GM12878 (cell line): Measurements from ENCODE around the gene MAFB. TPM values are rescaled to one million over a fixed set of nuclear protein-coding genes. Genes with fewer than 3 reads are reported as not detected.

Experiments
- ATAC-seq: fragments of 200-7000 bp; cut with Tn5 transposase; 3 replicates; pipeline ENCODE4 v1.9.1; 2020; ENCODE audit warnings: mild to moderate bottlenecking, moderate library complexity
- BruUV-seq: library from RNA; stranded (reverse); fragments of 400-500 nt; replicated peaks from 2 replicates; lab custom pipeline; 2021; lab: Mats Ljungman, UMichigan
- CTCF ChIA-PET: fragments of 300-600 bp; sonication (Branson Sonifier 250); formaldehyde crosslinking; extraction: SDS; loops from one replicate; lab custom pipeline; 2021; ENCODE audit warnings: inconsistent platforms; lab: Yijun Ruan, JAX
- POLR2A ChIA-PET: fragments of 350-600 bp; formaldehyde crosslinking; extraction: SDS; loops from one replicate; lab custom pipeline; 2021; ENCODE audit warnings: inconsistent platforms; lab: Charles Lee
- RAD21 ChIA-PET: fragments of 300-600 bp; sonication (Branson Sonifier 250); formaldehyde crosslinking; loops from one replicate; lab custom pipeline; 2023; ENCODE audit warnings: antibody characterized with exemption; ENCODE audit not compliant: unreplicated experiment; lab: Charles Lee
- SMC1A ChIA-PET: fragments of 300-600 bp; sonication (Branson Sonifier 250); formaldehyde crosslinking; loops from one replicate; lab custom pipeline; 2023; ENCODE audit not compliant: unreplicated experiment, uncharacterized antibody; lab: Charles Lee
- DNase-seq: peaks from one replicate; pipeline ENCODE4 v3.0.0-alpha.2; 2011; ENCODE audit warnings: low read depth, low spot score
- FAIRE-seq: peaks from 3 replicates; lab custom pipeline; 2011; peaks lifted over from hg19 to GRCh38; lab: Jason Lieb, UNC
- H2AFZ ChIP-seq: 2 replicates; pipeline ENCODE4 v1.6.0; 2011; ENCODE audit warnings: low read depth, low read length, control low read depth; ENCODE audit not compliant: control insufficient read depth
- H3K27ac ChIP-seq: 2 replicates; pipeline ENCODE4 v1.5.1; 2011; ENCODE audit warnings: control low read depth; ENCODE audit not compliant: control insufficient read depth, insufficient read depth
- H3K27me3 ChIP-seq, 2 experiments: replicated peaks in 1 of 2; 2 replicates each; pipeline versions ENCODE4 v1.6.0 to v1.6.1; 2011; ENCODE audit warnings: low read length in 1 of 2; ENCODE audit not compliant: control insufficient read depth in 2 of 2, insufficient read depth in 2 of 2
- H3K36me3 ChIP-seq, 2 experiments: 2 replicates each; pipeline ENCODE4 v1.5.1; 2011; ENCODE audit warnings: low read length in 1 of 2; ENCODE audit not compliant: control insufficient read depth in 2 of 2, insufficient read depth in 2 of 2
- H3K4me1 ChIP-seq: 2 replicates; pipeline ENCODE4 v1.6.1; 2011; ENCODE audit warnings: mild to moderate bottlenecking, low read length, moderate library complexity, mixed read lengths; ENCODE audit not compliant: control insufficient read depth, insufficient read depth
- H3K4me2 ChIP-seq: 2 replicates; pipeline ENCODE4 v1.6.0; 2011; ENCODE audit warnings: control low read depth; ENCODE audit not compliant: control insufficient read depth, insufficient read depth
- H3K4me3 ChIP-seq: fragments of 200-600 bp; sonication (generic); 2 replicates; pipeline ENCODE4 v1.5.1; 2016
- H3K79me2 ChIP-seq: 2 replicates; pipeline ENCODE4 v1.6.0; 2011; ENCODE audit warnings: low read length; ENCODE audit not compliant: control insufficient read depth, insufficient read depth
- H3K9ac ChIP-seq: 2 replicates; pipeline ENCODE4 v1.8.0; 2011; ENCODE audit warnings: low read length, control low read depth, mixed read lengths; ENCODE audit not compliant: control insufficient read depth, insufficient read depth
- H3K9me3 ChIP-seq: replicated peaks from 3 replicates; pipeline ENCODE4 v1.5.1; 2011; ENCODE audit warnings: mild to moderate bottlenecking, low read length; ENCODE audit not compliant: control insufficient read depth, insufficient read depth
- H4K20me1 ChIP-seq: 2 replicates; pipeline ENCODE4 v1.6.0; 2011; ENCODE audit not compliant: control insufficient read depth, insufficient read depth
- CHD1 ChIP-seq: IDR thresholded peaks from 2 replicates; pipeline ENCODE4 v1.6.1; 2012; ENCODE audit warnings: low read depth, low read length, improper control_type of control experiment
- FOXM1 ChIP-seq: IDR thresholded peaks from 2 replicates; pipeline ENCODE4 v1.6.1; 2012; ENCODE audit warnings: low read depth, mild to moderate bottlenecking, inconsistent platforms, low read length, moderate library complexity
- GATAD2B ChIP-seq: fragments of 450-650 bp; conservative IDR thresholded peaks from 2 replicates; pipeline ENCODE4 v1.6.1; 2017; ENCODE audit warnings: low read depth, mild to moderate bottlenecking, moderate library complexity
- JUND ChIP-seq: IDR thresholded peaks from 2 replicates; pipeline ENCODE4 v1.6.1; 2012; ENCODE audit warnings: low read depth, mild to moderate bottlenecking, low read length, improper control_type of control experiment, moderate library complexity
- KAT2A ChIP-seq: conservative IDR thresholded peaks from 2 replicates; pipeline ENCODE4 v1.6.1; 2011; ENCODE audit warnings: low read depth, low read length; ENCODE audit not compliant: control insufficient read depth
- MYC ChIP-seq: IDR thresholded peaks from 2 replicates; pipeline ENCODE4 v1.6.1; 2011; ENCODE audit warnings: mild to moderate bottlenecking, low read length, moderate library complexity, inconsistent platforms; ENCODE audit not compliant: insufficient read depth, insufficient replicate concordance, insufficient read length, severe bottlenecking
- NR2C1 ChIP-seq: fragments of 450-650 bp; IDR thresholded peaks from 2 replicates; pipeline ENCODE4 v1.6.1; 2017; ENCODE audit warnings: antibody characterized with exemption, mild to moderate bottlenecking, moderate library complexity
- PKNOX1 ChIP-seq: fragments of 450-650 bp; IDR thresholded peaks from 2 replicates; pipeline ENCODE4 v1.6.1; 2016; ENCODE audit warnings: mild to moderate bottlenecking
- PML ChIP-seq: IDR thresholded peaks from 2 replicates; pipeline ENCODE4 v1.6.1; 2012; ENCODE audit warnings: low read length, inconsistent platforms
- POLR2A ChIP-seq: IDR thresholded peaks from 2 replicates; pipeline ENCODE4 v1.6.1; 2011; ENCODE audit warnings: low read depth, mild to moderate bottlenecking, low read length
- RCOR1 ChIP-seq: conservative IDR thresholded peaks from 2 replicates; pipeline ENCODE4 v1.6.1; 2012; ENCODE audit warnings: low read depth, low read length, improper control_type of control experiment
- SMC3 ChIP-seq: IDR thresholded peaks from 2 replicates; pipeline ENCODE4 v1.6.1; 2011; ENCODE audit warnings: low read length, improper control_type of control experiment, borderline replicate concordance
- TAF1 ChIP-seq: IDR thresholded peaks from 2 replicates; pipeline ENCODE4 v1.6.1; 2011; ENCODE audit warnings: mild to moderate bottlenecking, low read depth, low read length, borderline replicate concordance
- WRNIP1 ChIP-seq: IDR thresholded peaks from 2 replicates; pipeline ENCODE4 v1.6.1; 2011; ENCODE audit warnings: low read depth, low read length, improper control_type of control experiment, borderline replicate concordance
- YY1 ChIP-seq: IDR thresholded peaks from 2 replicates; pipeline ENCODE4 v1.6.1; 2011; ENCODE audit warnings: low read depth, mild to moderate bottlenecking, low read length
- ZNF24 ChIP-seq: fragments of 450-650 bp; IDR thresholded peaks from 2 replicates; pipeline ENCODE4 v1.6.1; 2017; ENCODE audit warnings: antibody characterized with exemption, mild to moderate bottlenecking
- WGBS: methylation state at CpG from one replicate; pipeline ENCODE4 v1.1.6; 2016; ENCODE audit warnings: low lambda C conversion rate; ENCODE audit not compliant: insufficient replicate concordance, insufficient coverage; ENCODE audit errors: missing lambda C conversion rate; 5-methylcytosine and 5-hydroxymethylcytosine counted together
- in situ Hi-C: fragments of 300-500 bp; cut with MboI; formaldehyde crosslinking; loops from 9 replicates; pipeline ENCODE4 v1.14.3; 2018; ENCODE audit warnings: mixed read lengths
- intact Hi-C: fragments of 100-400 bp; cut with micrococcal nuclease; formaldehyde crosslinking; loops from one replicate; pipeline ENCODE4 v1.14.2; 2022; ENCODE audit not compliant: unreplicated experiment
- polyA plus RNA-seq, 11 experiments: library from polyadenylated mRNA; depleted of rRNA in 4 of 11; unstranded in 6 of 11; stranded (reverse) in 5 of 11; fragments of >200 nt; fragmentation: Nextera tagmentation in 4 of 11; fragmentation: Illumina TruSeq in 1 of 11; extraction: Ambion mirVana in 4 of 11; extraction: Trizol in 1 of 11; gene quantifications; 1 replicate in 1 of 11; 2 replicates in 10 of 11; pipeline versions ENCODE4 v1.2.1 to v1.2.3, GENCODE V29; 2011 to 2016; ENCODE audit warnings: inconsistent platforms in 2 of 11, missing spikeins in 2 of 11, low read depth in 1 of 11
- total RNA-seq, 4 experiments: library from RNA; depleted of rRNA in 3 of 4; stranded (reverse); fragments of >200 nt in 3 of 4; fragmentation: Illumina TruSeq in 1 of 4; extraction: Trizol in 1 of 4; gene quantifications; 2 replicates each; pipeline versions ENCODE4 v1.2.1 to v1.2.3, GENCODE V29; 2013 to 2021

Gene MAFB
- total and polyA plus RNA-seq, 10 of the 15 experiments (the other 5 are each of a cell fraction or from before 2014, with no cell fraction given), result 0.01 to 0.08 (median 0.01) TPM; not detected in 7

- no peak for TF ChIP-seq JUND
Measured at GRCh38 chr20:40724566-40724965, 35.5 kb upstream of the MAFB start (continued).

DNA sequence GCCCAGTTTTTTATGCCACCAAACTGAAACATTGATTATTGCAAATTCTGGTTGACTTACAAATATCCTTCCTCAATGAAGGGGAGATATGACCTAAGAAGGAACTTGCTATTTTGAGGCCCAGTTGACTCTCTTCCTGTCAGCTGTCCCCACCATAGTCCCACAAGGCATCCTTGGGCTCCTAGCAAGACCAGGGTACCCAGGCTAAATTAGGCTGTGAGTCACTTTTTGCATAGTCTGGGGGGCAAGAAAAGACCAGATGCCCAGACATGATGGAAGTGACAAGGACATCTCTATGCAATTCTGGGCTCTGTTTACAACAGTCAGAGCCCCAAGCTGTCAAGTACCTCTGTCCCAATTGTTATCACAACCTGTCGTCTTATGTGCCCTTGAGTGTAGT is 31.8 kb upstream of the MAFB start:
- Histone ChIP-seq H3K9me3 (no peaks in the 10 kb centered on the region), H3K27me3 (no peaks in the 10 kb centered on the region; a peak in 2 of 4 replicates), H3K27ac (no peak overlapping the region), H3K4me2 (no peak overlapping the region), H3K79me2 (no peaks in the 10 kb centered on the region), H3K9ac (no peak overlapping the region), H3K4me3 (no peak overlapping the region), H3K4me1 (no peaks in the 10 kb centered on the region), H2AFZ (no peak overlapping the region), H3K36me3 (no peaks in the 10 kb centered on the region), H4K20me1 (no peaks in the 10 kb centered on the region)
- no peak for FAIRE-seq
- CTCF ChIA-PET, result interaction anchor here (0.5 to 0.9 kb wide), 2 partner anchors 14 to 16 kb away, joined by 3 read pairs; no protein-coding TSS in a partner anchor
- in situ Hi-C loops (no loop called here), intact Hi-C loops (no loop called here)
- SMC1A ChIA-PET, result no interaction called here
- BruUV-seq, result no TSS peak
- ATAC-seq, result no peak
- no peak for TF ChIP-seq PKNOX1
- RAD21 ChIA-PET, result interaction anchor here (1.3 kb wide), 1 partner anchor 832 kb away, joined by 3 read pairs; no protein-coding TSS in a partner anchor
- POLR2A ChIA-PET, result no interaction called here
- WGBS, result 0% methylated on average over 1 of the region's 1 CpG
- DNase-seq, result no peak

DNA sequence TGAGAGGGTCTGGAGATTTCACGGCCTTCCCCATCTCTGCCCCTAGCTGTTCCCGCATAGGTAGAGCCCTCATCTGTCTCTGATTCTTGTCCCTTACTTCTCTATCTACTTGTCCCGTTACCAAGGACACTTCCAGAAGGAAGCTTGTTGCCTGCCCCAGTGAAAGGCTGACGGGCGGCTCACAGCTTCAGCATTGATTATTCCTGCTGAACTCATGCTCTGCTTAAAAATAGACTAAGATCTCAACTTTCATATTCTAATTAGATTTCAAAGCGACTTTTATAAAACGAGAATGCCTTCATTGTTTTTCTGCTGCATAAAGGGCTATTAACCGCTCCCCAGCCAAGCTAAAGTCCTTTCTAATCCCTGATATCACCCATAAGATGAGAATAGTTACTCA is 31.1 kb upstream of the MAFB start:
- Histone ChIP-seq H4K20me1 (no peaks in the 10 kb centered on the region), H3K9me3 (no peaks in the 10 kb centered on the region), H3K4me2 (no peak overlapping the region), H2AFZ (no peak overlapping the region), H3K79me2 (no peaks in the 10 kb centered on the region), H3K4me1 (peaks cover under 1% of the 10 kb centered on the region; the same call in 1 of the 2 replicates), H3K36me3 (no peaks in the 10 kb centered on the region), H3K27me3 (no peaks in the 10 kb centered on the region; a peak in 2 of 4 replicates), H3K27ac (no peak overlapping the region), H3K4me3 (no peak overlapping the region), H3K9ac (no peak overlapping the region)
- ChIA-PET CTCF (interaction anchor here (1.0 to 1.3 kb wide), 3 partner anchors 13 to 21 kb away, joined by 3 to 4 read pairs (median 4); no protein-coding TSS in a partner anchor), POLR2A (no interaction called here), SMC1A (interaction anchor here (1.1 to 1.3 kb wide), 3 partner anchors 9 to 77 kb away, joined by 3 to 4 read pairs (median 3); no protein-coding TSS in a partner anchor), RAD21 (interaction anchor here (1.3 kb wide), 1 partner anchor 832 kb away, joined by 3 read pairs; no protein-coding TSS in a partner anchor)
- WGBS, result 10% methylated on average over 8 of the region's 8 CpGs
- no TSS peak for BruUV-seq
- no peak for DNase-seq
- FAIRE-seq, result no peak
- ATAC-seq, result no peak
- in situ Hi-C loops, result no loop called here
- intact Hi-C loops, result no loop called here
- TF ChIP-seq POLR2A (no peak), WRNIP1 (no peak), RCOR1 (no peak), NR2C1 (no peak), TAF1 (no peak), JUND (no peak), KAT2A (no peak), CHD1 (no peak), PML (no peak), FOXM1 (no peak), SMC3 (no peak), YY1 (no peak), GATAD2B (no peak), ZNF24 (no peak), MYC (no peak)
